Psoas muscle (tissue), 8 donors: ENCODE results near the gene LMX1A. TPM values are rescaled to one million over a fixed set of nuclear protein-coding genes. Genes with fewer than 3 reads are reported as not detected.

Experiments
- ATAC-seq, 4 donors: fragments of 200-7000 bp; cut with Tn5 transposase; one replicate each; pipeline ENCODE4 v1.9.1; 2020; ENCODE audit warnings: moderate library complexity in 3 of 4, mild to moderate bottlenecking in 2 of 4
- DNase-seq, 2 donors: peaks; one replicate each; pipeline ENCODE4 v3.0.0-alpha.2; 2020
- H3K27ac ChIP-seq: fragments of 200-600 bp; one replicate; pipeline ENCODE4 v1.8.0; 2022
- H3K27me3 ChIP-seq, 3 donors: fragments of 200-600 bp in 1 of 3; one replicate each; pipeline versions ENCODE4 v1.6.1 to v1.8.0; 2013 to 2022; ENCODE audit warnings: low read length in 2 of 3, mild to moderate bottlenecking in 2 of 3, moderate library complexity in 1 of 3; ENCODE audit not compliant: insufficient read depth in 3 of 3
- H3K36me3 ChIP-seq, 2 donors: fragments of 200-600 bp in 1 of 2; one replicate each; pipeline versions ENCODE4 v1.6.1 to v1.8.0; 2013 to 2022; ENCODE audit warnings: low read depth in 1 of 2, mild to moderate bottlenecking in 1 of 2, moderate library complexity in 1 of 2; ENCODE audit not compliant: insufficient read depth in 1 of 2
- H3K4me1 ChIP-seq: fragments of 200-600 bp; one replicate; pipeline ENCODE4 v1.8.0; 2022
- H3K4me3 ChIP-seq: fragments of 200-600 bp; one replicate; pipeline ENCODE4 v1.8.0; 2022; ENCODE audit warnings: mild to moderate bottlenecking
- H3K9me3 ChIP-seq: fragments of 200-600 bp; one replicate; pipeline ENCODE4 v1.8.0; 2022
- CTCF ChIP-seq: fragments of 200-600 bp; IDR thresholded peaks from one replicate; pipeline ENCODE4 v1.8.0; 2022; ENCODE audit warnings: antibody characterized with exemption
- WGBS, 3 donors: extraction: QIAGEN DNeasy Blood & Tissue Kit; methylation state at CpG; one replicate each; pipeline versions ENCODE4 v1.1.6 to v1.1.7; 2013; 5-methylcytosine and 5-hydroxymethylcytosine counted together
- intact Hi-C, 2 donors: fragments of 100-400 bp; cut with DNase I; formaldehyde crosslinking; loops; one replicate each; pipeline versions ENCODE4 v1.11.0 to v1.14.2; 2022
- polyA plus RNA-seq, 3 donors: library from polyadenylated mRNA; stranded (reverse); fragments of 200-250 nt; gene quantifications; one replicate each; pipeline ENCODE4 v1.2.3, GENCODE V29; 2013
- total RNA-seq, 4 donors: library from RNA; stranded (reverse); fragmentation: NEBNext Ultra II Directional in 2 of 4; extraction: Animal tissue kit (Norgen Biotek cat#: 25700) in 2 of 4; gene quantifications; one replicate each; pipeline versions ENCODE4 v1.2.1 to v1.2.4, GENCODE V29; 2021 to 2023
- donor health status: healthy with polysubstance abuse.
- donor health status: DM: no; HTN: no; CAD: no; lungs with moderate emphysema.
- donor health status: Bipolar disorder and iron deficiency.
- donor health status: healthy.
- donor health status: DM: yes; HTN: yes; CAD: no.
- donor health status: DM: no; HTN: no; CAD: no.
- donor health status: DM: no; HTN: no; CAD: no.
- donor health status: DM: yes; HTN: yes; CAD: no.

LMX1A gene
- total and polyA plus RNA-seq, 7 donors = 0.04 to 0.36 (median 0.16) TPM; not detected in 3

- H3K27ac ChIP-seq = no peak overlapping the region
- no peaks in the 10 kb centered on the region for H3K9me3 ChIP-seq
- no peak for TF ChIP-seq CTCF
- no peak for DNase-seq
- 71 to 72% (median 71%) methylated on average over 4 of the region's 4 CpGs for whole genome bisulfite sequencing, 3 donors
- no peak overlapping the region for H3K4me3 ChIP-seq
- ATAC-seq = no peak
- no peaks in the 10 kb centered on the region for H3K4me1 ChIP-seq
- intact Hi-C loops = no loop called here
- no peaks in the 10 kb centered on the region for H3K36me3 ChIP-seq
- H3K27me3 ChIP-seq = no peaks in the 10 kb centered on the region
These were observed 171.2 kb downstream of the LMX1A start for GRCh38 chr1:165185161-165185889.

GRCh38 chr1:165182975-165183374 lies 173.5 kb downstream of the LMX1A start:
- intact Hi-C loops = no loop called here
- ATAC-seq = no peak
- no peak overlapping the region for H3K4me3 ChIP-seq
- H3K27ac ChIP-seq = no peak overlapping the region
- WGBS, 3 donors = 83 to 90% (median 84%) methylated on average over 3 of the region's 3 CpGs
- no peaks in the 10 kb centered on the region for H3K9me3 ChIP-seq
- DNase-seq = no peak
- no peaks in the 10 kb centered on the region for H3K4me1 ChIP-seq
- peaks cover 0 to 2% (median 0%) of the 10 kb centered on the region in 3 donors for H3K27me3 ChIP-seq
- no peaks in the 10 kb centered on the region for H3K36me3 ChIP-seq
- TF ChIP-seq CTCF = no peak

- no peaks in the 10 kb centered on the region for H3K36me3 ChIP-seq
- H3K9me3 ChIP-seq = no peaks in the 10 kb centered on the region
- H3K4me1 ChIP-seq = no peaks in the 10 kb centered on the region
- no peak for ATAC-seq
- TF ChIP-seq CTCF = no peak
- H3K27me3 ChIP-seq = peaks cover 0 to 2% (median 0%) of the 10 kb centered on the region in 3 donors
- no peak for DNase-seq
- no peak overlapping the region for H3K27ac ChIP-seq
- no peak overlapping the region for H3K4me3 ChIP-seq
- intact Hi-C loops = no loop called here
- 70 to 78% (median 72%) methylated on average over 6 of the region's 6 CpGs for WGBS, 3 donors
These were observed 177.2 kb downstream of the LMX1A start for GRCh38 chr1:165179306-165179705.

- Histone ChIP-seq H3K27me3 (peaks cover 0 to 2% (median 0%) of the 10 kb centered on the region in 3 donors), H3K27ac (no peak overlapping the region), H3K4me3 (no peak overlapping the region), H3K9me3 (no peaks in the 10 kb centered on the region), H3K36me3 (no peaks in the 10 kb centered on the region), H3K4me1 (no peaks in the 10 kb centered on the region)
- no peak for DNase-seq
- WGBS, 3 donors = 49 to 71% (median 68%) methylated on average over 4 of the region's 4 CpGs
- ATAC-seq = no peak
- intact Hi-C loops = no loop called here
- no peak for TF ChIP-seq CTCF
These were observed 182.0 kb downstream of the LMX1A start for GRCh38 chr1:165174491-165174890.

- intact Hi-C loops = no loop called here
- DNase-seq (no peak), ATAC-seq (no peak)
- no peak for TF ChIP-seq CTCF
- H3K4me1 ChIP-seq = no peaks in the 10 kb centered on the region
- no peaks in the 10 kb centered on the region for H3K9me3 ChIP-seq
- peaks cover 0 to 2% (median 0%) of the 10 kb centered on the region in 3 donors for H3K27me3 ChIP-seq
- H3K27ac ChIP-seq = no peak overlapping the region
- no peaks in the 10 kb centered on the region for H3K36me3 ChIP-seq
- no peak overlapping the region for H3K4me3 ChIP-seq
- WGBS, 3 donors = 44 to 90% (median 51%) methylated on average over 4 of the region's 4 CpGs
These were observed 182.7 kb downstream of the LMX1A start for GRCh38 chr1:165173818-165174217.
